HL-60 (cell line): ENCODE results near the gene ATP5PO.

Experiments
- DNase-seq, 2 experiments: peaks; one replicate each; pipeline ENCODE4 v3.0.0-alpha.2; 2010 to 2020; ENCODE audit warnings: low read depth in 1 of 2, low spot score in 1 of 2
- H3K27ac ChIP-seq: fragments of 250-450 bp; sonication (Bioruptor Pico); replicated peaks from 2 replicates; pipeline ENCODE4 v1.5.1; 2020; ENCODE audit warnings: mild to moderate bottlenecking, moderate library complexity
- H3K27me3 ChIP-seq: fragments of 250-450 bp; sonication (Bioruptor Pico); 2 replicates; pipeline ENCODE4 v1.5.1; 2021; ENCODE audit warnings: mild to moderate bottlenecking, moderate library complexity; ENCODE audit not compliant: insufficient read depth, poor library complexity, severe bottlenecking
- H3K4me3 ChIP-seq: replicated peaks from 2 replicates; pipeline ENCODE4 v1.5.1; 2011; ENCODE audit warnings: mild to moderate bottlenecking, control low read depth, low read length; ENCODE audit not compliant: insufficient read depth
- CTCF ChIP-seq: IDR thresholded peaks from one replicate; pipeline ENCODE4 v1.5.1; 2011; ENCODE audit warnings: low read length, control low read depth, inconsistent platforms; ENCODE audit not compliant: insufficient read depth
- GABPA ChIP-seq: IDR thresholded peaks from 2 replicates; pipeline ENCODE4 v1.6.1; 2012; ENCODE audit warnings: low read depth
- POLR2AphosphoS5 ChIP-seq: IDR thresholded peaks from 2 replicates; pipeline ENCODE4 v1.6.1; 2012; ENCODE audit warnings: low read depth
- REST ChIP-seq: IDR thresholded peaks from 2 replicates; pipeline ENCODE4 v1.6.1; 2012; ENCODE audit warnings: low read depth; ENCODE audit not compliant: insufficient replicate concordance
- SPI1 ChIP-seq: IDR thresholded peaks from 2 replicates; pipeline ENCODE4 v1.6.1; 2012; ENCODE audit warnings: low read depth, mild to moderate bottlenecking, borderline replicate concordance

The ATP5PO gene

GRCh38 chr21:33917421-33917820 lies 1.8 kb upstream of the ATP5PO start:
- DNase-seq, result no peak
- H3K27me3 ChIP-seq, result no peaks in the 10 kb centered on the region
- no peak overlapping the region for H3K4me3 ChIP-seq
- no peak for TF ChIP-seq SPI1
- no peak for TF ChIP-seq POLR2AphosphoS5
- TF ChIP-seq REST, result no peak
- H3K27ac ChIP-seq, result no peak overlapping the region

- TF ChIP-seq POLR2AphosphoS5, result no peak
- TF ChIP-seq REST, result no peak
- no peak for TF ChIP-seq CTCF
- TF ChIP-seq SPI1, result no peak
- TF ChIP-seq GABPA, result no peak
- no peak for DNase-seq
- Histone ChIP-seq H3K27me3 (no peaks in the 10 kb centered on the region), H3K4me3 (peak overlapping the region; percentile 91), H3K27ac (0 out of 2 replicates have a peak overlapping the region, but pooled peaks have one; percentile 1)
Measured at GRCh38 chr21:33916200-33916567, 580 bp upstream of the ATP5PO start.

- TF ChIP-seq GABPA (no peak), REST (no peak), CTCF (no peak), POLR2AphosphoS5 (no peak), SPI1 (no peak)
- 0 out of 2 replicates have a peak overlapping the region, but pooled peaks have one; percentile 83 for H3K27ac ChIP-seq
- no peak overlapping the region for H3K4me3 ChIP-seq
- H3K27me3 ChIP-seq, result no peaks in the 10 kb centered on the region
- DNase-seq, result no peak
Measured at GRCh38 chr21:33914188-33914587, 1.4 kb downstream of the ATP5PO start.

- no peaks in the 10 kb centered on the region for H3K27me3 ChIP-seq
- no peak for TF ChIP-seq POLR2AphosphoS5
- no peak for TF ChIP-seq CTCF
- TF ChIP-seq REST, result no peak
- TF ChIP-seq GABPA, result no peak
- no peak for TF ChIP-seq SPI1
- no peak for DNase-seq
- no peak overlapping the region for H3K4me3 ChIP-seq
- H3K27ac ChIP-seq, result no peak overlapping the region
Measured at GRCh38 chr21:33909756-33910155, 5.8 kb downstream of the ATP5PO start.
